ENCODE results near the gene ZBTB7C. TPM values are rescaled to one million over a fixed set of nuclear protein-coding genes. Genes with fewer than 3 reads are reported as not detected.

ZBTB7C gene
- total and polyA plus RNA-seq, 10 of the 15 experiments (the other 5 are each of a cell fraction or from before 2014, with no cell fraction given), result under 0.01 to 0.08 (median 0.01) TPM; not detected in 7

- CTCF ChIA-PET, result no interaction called here
- intact Hi-C loops (cut with micrococcal nuclease; ENCODE audit: unreplicated experiment) (no loop called here), in situ Hi-C loops (cut with MboI) (no loop called here)
- SMC1A ChIA-PET (ENCODE audit: uncharacterized antibody, unreplicated experiment), result no interaction called here
- no peaks in the 10 kb centered on the region for H3K4me1 ChIP-seq (ENCODE audit: control insufficient read depth, insufficient read depth, low read length)
- H3K4me3 ChIP-seq, result no peak overlapping the region
- no peak for ATAC-seq
- RAD21 ChIA-PET (ENCODE audit: unreplicated experiment), result no interaction called here
- BruUV-seq (replicated peaks), result no TSS peak
- H3K27ac ChIP-seq (ENCODE audit: control insufficient read depth, insufficient read depth), result no peak overlapping the region
- no peak overlapping the region for H3K9ac ChIP-seq (ENCODE audit: control insufficient read depth, insufficient read depth, low read length)
- H3K36me3 ChIP-seq (ENCODE audit: control insufficient read depth in 2 of 2, insufficient read depth in 2 of 2, low read length in 1 of 2), result no peaks in the 10 kb centered on the region
- no peak overlapping the region for H3K4me2 ChIP-seq (ENCODE audit: control insufficient read depth, insufficient read depth)
- POLR2A ChIA-PET, result no interaction called here
- 32% methylated on average over 6 of the region's 6 CpGs for WGBS (ENCODE audit: insufficient coverage, insufficient replicate concordance, low lambda C conversion rate, missing lambda C conversion rate)
- no peak for TF ChIP-seq SREBF2 (IDR thresholded peaks at IDR 0.05; ENCODE audit: low read length)
- no peak for TF ChIP-seq FOXM1 (IDR thresholded peaks at IDR 0.05; ENCODE audit: low read depth, low read length)
- no peak for TF ChIP-seq SIX5 (IDR thresholded peaks at IDR 0.05; ENCODE audit: low read depth, low read length, severe bottlenecking)
- TF ChIP-seq ETV6 (conservative IDR thresholded peaks at IDR 0.05 in 1 of 2, IDR thresholded peaks at IDR 0.05 in 1 of 2; ENCODE audit: borderline replicate concordance in 1 of 2, low read depth in 1 of 2), result no peak
- TF ChIP-seq CUX1 (IDR thresholded peaks at IDR 0.05; ENCODE audit: insufficient replicate concordance, low read depth, low read length), result no peak
- TF ChIP-seq CBFB (IDR thresholded peaks at IDR 0.05; ENCODE audit: low read depth), result no peak
- TF ChIP-seq EP300 (IDR thresholded peaks at IDR 0.05; ENCODE audit: borderline replicate concordance in 1 of 2, control insufficient read depth in 1 of 2, low read depth in 2 of 2, low read length in 2 of 2), result no peak
- TF ChIP-seq SMAD1 (IDR thresholded peaks at IDR 0.05; ENCODE audit: low read depth, partially characterized antibody), result no peak
- no peak for TF ChIP-seq RAD51 (IDR thresholded peaks at IDR 0.05)
- TF ChIP-seq NBN (IDR thresholded peaks at IDR 0.05), result no peak
- TF ChIP-seq CEBPB (IDR thresholded peaks at IDR 0.05; ENCODE audit: borderline replicate concordance in 1 of 2, low read depth in 2 of 2, low read length in 2 of 2), result no peak
- TF ChIP-seq PBX3 (IDR thresholded peaks at IDR 0.05; ENCODE audit: insufficient replicate concordance, low read depth, low read length), result no peak
- no peaks in the 10 kb centered on the region for H4K20me1 ChIP-seq (ENCODE audit: control insufficient read depth, insufficient read depth)
- H3K9me3 ChIP-seq (replicated peaks; ENCODE audit: control insufficient read depth, insufficient read depth, low read length), result no peaks in the 10 kb centered on the region; the same call in 2 of the 3 replicates
- H3K79me2 ChIP-seq (ENCODE audit: control insufficient read depth, insufficient read depth, low read length), result no peaks in the 10 kb centered on the region
- no peak for FAIRE-seq
- H2AFZ ChIP-seq (ENCODE audit: control insufficient read depth, low read depth, low read length), result no peak overlapping the region
- no peak for DNase-seq (ENCODE audit: low read depth, low spot score)
- peaks cover 0 to 5% of the 10 kb centered on the region in 2 experiments; a peak in 2 of 4 replicates for H3K27me3 ChIP-seq (replicated peaks in 1 of 2; ENCODE audit: control insufficient read depth in 2 of 2, insufficient read depth in 2 of 2, low read length in 1 of 2)
Measured at GRCh38 chr18:48313792-48314191, 95.4 kb downstream of the ZBTB7C start.

Measured in GM12878 (cell line).